ENCODE data around the gene KCNK1. TPM values are rescaled to one million over a fixed set of nuclear protein-coding genes. Genes with fewer than 3 reads are reported as not detected.

Gene KCNK1
- total RNA-seq, 1 experiment from 2014 or later: 0.13 TPM

- no peak for ATAC-seq
- Histone ChIP-seq H3K36me3 (ENCODE audit: control insufficient read depth, insufficient read depth, low read length) (no peaks in the 10 kb centered on the region), H3K9me3 (ENCODE audit: control insufficient read depth, insufficient read depth, low read depth, low read length) (no peaks in the 10 kb centered on the region), H3K4me1 (ENCODE audit: control insufficient read depth, insufficient read depth, low read length) (no peaks in the 10 kb centered on the region), H3K27ac (ENCODE audit: low read length) (no peak overlapping the region), H3K27me3 (ENCODE audit: control insufficient read depth, insufficient read depth, low read length) (peaks cover 18% of the 10 kb centered on the region), H3K4me3 (ENCODE audit: low read depth in 2 of 2, low read length in 2 of 2) (no peak overlapping the region)
- intact Hi-C loops (cut with micrococcal nuclease; ENCODE audit: unreplicated experiment): no loop called here
- CTCF ChIA-PET: no interaction called here
- DNase-seq (ENCODE audit: low read depth, low spot score): no peak
- POLR2A ChIA-PET: no interaction called here
- no peak for TF ChIP-seq CTCF (IDR thresholded peaks at IDR 0.05)
- no peak for TF ChIP-seq REST (IDR thresholded peaks at IDR 0.05; ENCODE audit: insufficient read depth in 1 of 2, low read depth in 2 of 2, low read length in 1 of 2)
- no peak for TF ChIP-seq SIN3A (IDR thresholded peaks at IDR 0.05; ENCODE audit: borderline replicate concordance, insufficient read depth, low read depth, low read length)
- TF ChIP-seq TCF7L2 (IDR thresholded peaks at IDR 0.05; ENCODE audit: low read depth, low read length): no peak
- TF ChIP-seq POLR2AphosphoS5 (IDR thresholded peaks at IDR 0.05; ENCODE audit: low read depth, low read length): no peak
- in situ Hi-C loops (cut with HindIII; ENCODE audit: low pct_unique_long_range_greater_than_20kb, low sequenced_read_pairs): no loop called here
- BruUV-seq (replicated peaks): no TSS peak
Measured at GRCh38 chr1:233607252-233608119, 6.4 kb upstream of the KCNK1 start.

- in situ Hi-C loops (cut with HindIII; ENCODE audit: low pct_unique_long_range_greater_than_20kb, low sequenced_read_pairs): no loop called here
- BruUV-seq (replicated peaks): no TSS peak
- ChIA-PET CTCF (no interaction called here), POLR2A (no interaction called here)
- H3K4me1 ChIP-seq (ENCODE audit: control insufficient read depth, insufficient read depth, low read length): no peaks in the 10 kb centered on the region
- H3K27ac ChIP-seq (ENCODE audit: low read length): no peak overlapping the region
- H3K27me3 ChIP-seq (ENCODE audit: control insufficient read depth, insufficient read depth, low read length): peaks cover 25% of the 10 kb centered on the region
- H3K9me3 ChIP-seq (ENCODE audit: control insufficient read depth, insufficient read depth, low read depth, low read length): no peaks in the 10 kb centered on the region
- no peak overlapping the region for H3K4me3 ChIP-seq (ENCODE audit: low read depth in 2 of 2, low read length in 2 of 2)
- ATAC-seq (no peak), DNase-seq (ENCODE audit: low read depth, low spot score) (no peak)
- TF ChIP-seq POLR2AphosphoS5 (IDR thresholded peaks at IDR 0.05; ENCODE audit: low read depth, low read length): no peak
- TF ChIP-seq CTCF (IDR thresholded peaks at IDR 0.05): no peak
- no peak for TF ChIP-seq TCF7L2 (IDR thresholded peaks at IDR 0.05; ENCODE audit: low read depth, low read length)
- intact Hi-C loops (cut with micrococcal nuclease; ENCODE audit: unreplicated experiment): no loop called here
- no peaks in the 10 kb centered on the region for H3K36me3 ChIP-seq (ENCODE audit: control insufficient read depth, insufficient read depth, low read length)
Measured at GRCh38 chr1:233608988-233609387, 4.9 kb upstream of the KCNK1 start.

Measured in Panc1 (cell line).